ENCODE data around the gene DAAM2.

The DAAM2 gene

DNA sequence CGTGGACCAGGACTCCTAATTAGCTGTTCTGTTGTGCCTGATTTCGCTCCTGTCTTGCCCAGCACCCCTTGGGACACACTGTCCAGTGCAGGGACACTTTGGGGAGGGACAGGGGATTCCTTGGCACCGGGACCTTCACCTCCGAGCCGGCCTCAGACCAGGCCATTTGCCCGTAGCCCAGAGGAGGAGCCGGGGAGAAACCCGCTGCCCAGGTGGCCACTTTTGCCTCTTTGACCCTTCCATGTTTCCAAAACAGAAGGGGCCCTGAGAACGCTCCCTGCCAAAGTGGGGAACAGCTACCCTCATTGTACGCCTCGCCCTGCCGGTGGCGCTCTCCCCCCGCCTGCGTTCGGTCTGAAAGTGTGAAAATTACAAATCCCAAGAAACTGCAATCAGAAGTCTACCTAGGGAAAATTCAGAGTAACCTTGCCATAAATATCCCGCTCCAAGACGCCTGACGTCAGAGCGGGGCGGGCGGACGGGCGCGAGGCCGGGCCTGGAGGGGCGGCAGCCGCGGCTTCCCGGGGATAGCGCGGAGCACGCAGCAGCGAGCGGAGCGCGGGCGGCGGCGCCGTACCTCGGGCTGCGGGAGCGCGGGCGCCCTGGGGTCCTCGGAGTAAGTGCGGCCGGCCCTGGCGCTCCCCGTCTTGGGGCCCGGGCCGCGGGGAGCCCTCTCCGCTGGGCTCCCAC is at the start of gene DAAM2:
Gene DAAM2 (plus strand): TSS at position 527 of the 690 bp plus-strand sequence. CDS start 63,927 bp downstream, outside the sequence.
- no peak for DNase-seq

DNA sequence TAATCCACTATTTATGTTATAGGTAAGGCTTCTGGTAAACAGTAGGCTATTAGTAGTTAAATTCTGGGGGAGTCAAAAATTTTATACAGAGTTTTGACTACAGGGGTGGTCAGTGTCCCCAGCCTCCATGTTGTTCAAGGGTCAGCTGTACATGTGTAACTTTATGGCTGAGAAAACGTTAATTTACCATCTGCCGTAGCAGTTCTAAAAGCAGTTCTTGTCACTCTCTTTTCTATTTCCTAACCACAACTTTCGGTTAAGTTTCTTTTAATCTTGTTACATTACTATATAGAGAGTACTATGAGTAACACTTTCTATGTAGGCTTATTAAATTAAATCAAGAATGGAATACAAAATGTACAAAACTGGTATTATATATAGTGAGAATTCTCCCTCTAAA is 45.4 kb upstream of the DAAM2 start:
- DNase-seq: no peak

DNA sequence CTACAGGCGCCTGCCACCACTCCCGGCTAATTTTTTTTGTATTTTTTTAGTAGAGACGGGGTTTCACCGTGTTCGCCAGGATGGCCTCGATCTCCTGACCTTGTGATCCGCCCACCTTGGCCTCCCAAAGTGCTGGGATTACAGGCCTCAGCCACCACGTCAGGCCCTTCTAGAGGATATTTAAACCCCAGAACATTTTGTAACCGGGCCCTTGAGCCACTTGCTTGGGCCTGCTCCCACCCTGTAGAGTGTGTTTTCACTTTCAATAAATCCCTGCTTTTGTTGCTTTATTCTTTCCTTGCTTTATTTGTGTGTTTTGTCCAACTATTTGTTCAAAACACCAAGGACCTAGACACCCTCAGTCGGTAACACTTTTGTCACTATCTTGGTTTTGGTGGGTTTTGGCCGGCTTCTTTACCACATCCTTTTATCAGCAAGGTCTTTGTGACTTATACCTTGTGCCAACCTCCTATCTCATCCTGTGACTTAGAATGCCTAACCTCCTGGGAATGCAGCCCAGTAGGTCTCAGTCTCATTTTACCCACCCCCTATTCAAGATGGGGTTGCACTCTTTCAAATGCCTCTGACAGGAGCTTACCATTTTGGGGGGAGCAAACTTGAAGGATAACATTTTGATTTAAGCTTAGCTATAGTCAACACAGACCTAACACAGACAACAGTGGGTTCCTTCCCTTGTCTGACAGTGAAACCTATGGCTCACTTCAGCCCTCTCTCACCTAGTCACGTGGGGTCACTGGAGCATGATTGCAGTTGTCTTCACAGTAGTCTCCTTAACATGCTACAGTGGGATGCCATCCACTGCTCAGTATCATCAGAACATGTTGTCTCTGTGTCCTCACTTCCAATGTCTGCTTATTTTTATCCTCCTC is 39.1 kb upstream of the DAAM2 start:
- DNase-seq: no peak

DNA sequence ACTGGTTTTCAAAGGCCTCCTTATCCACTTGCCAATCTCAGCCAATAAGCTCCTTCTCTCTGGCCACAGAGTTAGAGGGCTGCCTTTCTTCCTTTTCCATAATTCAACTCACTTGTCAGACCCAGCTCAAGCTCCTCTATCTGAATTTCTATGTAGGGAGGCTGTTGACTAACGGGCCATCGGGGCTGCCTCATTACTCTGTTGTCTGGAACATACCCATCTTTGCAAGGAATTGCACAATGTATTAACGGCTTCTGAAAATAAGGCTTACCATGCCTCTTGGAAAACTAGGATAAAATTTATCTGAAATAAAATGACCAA is 38.5 kb upstream of the DAAM2 start:
- DNase-seq: no peak

DNA sequence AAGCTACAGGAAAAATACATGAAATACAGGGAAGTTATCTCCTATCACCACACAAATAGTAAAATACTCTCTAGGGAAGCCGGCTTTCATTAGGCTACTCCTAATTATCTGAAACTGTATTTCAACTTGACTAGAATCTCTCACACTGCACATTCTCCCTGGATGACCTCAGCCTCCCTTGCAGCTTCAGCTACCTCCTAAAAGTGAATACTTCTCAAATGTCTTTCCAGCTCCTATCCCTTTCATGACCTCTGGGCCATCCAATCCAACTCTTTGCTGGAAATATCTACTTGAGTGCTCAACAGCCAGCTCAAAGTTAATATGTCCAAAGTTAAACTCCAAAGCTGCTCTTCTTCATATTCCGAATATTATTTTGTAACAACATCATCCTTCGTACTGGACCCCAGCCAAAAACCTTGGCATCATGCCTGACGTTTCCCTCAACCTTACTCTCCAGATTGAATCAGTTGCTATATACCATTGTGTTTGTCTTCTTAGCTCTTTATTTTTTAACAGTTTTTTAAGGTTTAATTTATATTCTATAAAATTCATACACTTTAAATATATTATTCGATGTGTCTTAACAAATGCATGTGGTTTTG is 37.6 kb upstream of the DAAM2 start:
- DNase-seq: no peak

DNA sequence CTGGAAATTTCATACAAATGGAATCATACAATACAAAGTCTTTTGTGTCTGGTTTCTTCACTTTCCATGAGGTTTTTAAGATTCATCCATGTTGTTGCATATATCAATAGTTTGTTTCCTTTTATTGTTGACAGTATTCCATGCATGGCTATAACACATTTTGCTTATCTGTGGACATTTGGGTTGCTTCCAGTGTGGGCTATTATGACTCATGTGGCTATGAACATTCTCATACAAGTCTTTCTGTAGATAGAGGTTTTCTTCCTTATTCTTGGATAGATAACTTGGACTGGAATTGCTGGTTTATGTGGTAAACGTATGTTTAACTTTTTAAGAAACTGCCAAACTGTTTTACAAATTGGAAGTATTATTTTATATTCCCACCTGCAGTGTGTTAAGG is 36.9 kb upstream of the DAAM2 start:
- DNase-seq: no peak

DNA sequence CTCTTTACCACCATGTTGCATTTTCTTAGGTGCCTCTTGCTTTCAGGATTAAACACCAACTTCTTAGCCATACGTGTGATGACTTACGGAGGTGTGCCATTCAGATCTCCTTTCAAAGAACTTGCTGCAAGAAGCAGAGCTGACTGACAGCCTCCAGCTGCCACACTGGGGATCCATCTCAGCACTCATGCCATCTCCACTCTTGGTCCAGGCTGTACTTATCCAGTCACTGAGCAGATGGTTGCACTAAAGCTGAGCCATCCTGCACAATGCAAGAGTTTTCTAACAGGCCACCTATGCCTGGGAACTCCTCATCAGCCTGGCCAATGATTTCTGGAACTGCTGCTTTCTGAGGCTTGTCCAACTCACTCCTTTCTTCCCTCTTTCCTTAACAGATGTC is 35.6 kb upstream of the DAAM2 start:
- DNase-seq: no peak

DNA sequence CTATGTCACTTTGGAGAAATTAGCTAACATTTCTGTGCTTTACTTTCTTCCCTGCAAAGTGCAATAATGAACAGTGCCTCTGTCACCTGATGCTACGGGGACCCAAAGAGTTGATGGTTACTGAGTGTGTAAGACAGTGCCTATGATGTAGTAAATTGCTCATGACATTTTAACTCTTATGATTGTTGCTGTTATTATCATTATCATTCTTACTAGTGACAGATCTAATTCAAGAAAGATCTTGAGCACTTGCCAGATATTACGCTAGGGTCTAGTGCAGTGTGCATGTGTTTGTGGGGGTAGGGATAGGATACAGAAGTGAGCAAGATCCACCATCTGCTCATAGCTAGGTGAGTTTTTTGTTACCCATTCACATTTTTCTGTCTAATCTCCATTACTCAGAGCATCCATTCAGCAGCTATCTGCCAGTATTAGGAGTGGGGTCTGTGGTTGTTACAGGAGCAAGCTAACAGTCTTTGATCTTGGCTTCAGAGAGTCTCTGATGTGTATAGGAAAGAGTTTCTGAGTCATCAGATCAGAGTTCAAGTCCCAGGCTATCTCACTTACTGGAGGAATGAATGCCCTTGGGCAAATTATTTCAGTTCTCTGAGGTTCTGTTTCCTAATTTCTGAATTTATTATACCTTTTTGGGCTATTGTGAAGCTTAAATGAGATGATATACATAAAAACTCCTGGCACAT is 33.1 kb upstream of the DAAM2 start:
- DNase-seq: no peak

DNA sequence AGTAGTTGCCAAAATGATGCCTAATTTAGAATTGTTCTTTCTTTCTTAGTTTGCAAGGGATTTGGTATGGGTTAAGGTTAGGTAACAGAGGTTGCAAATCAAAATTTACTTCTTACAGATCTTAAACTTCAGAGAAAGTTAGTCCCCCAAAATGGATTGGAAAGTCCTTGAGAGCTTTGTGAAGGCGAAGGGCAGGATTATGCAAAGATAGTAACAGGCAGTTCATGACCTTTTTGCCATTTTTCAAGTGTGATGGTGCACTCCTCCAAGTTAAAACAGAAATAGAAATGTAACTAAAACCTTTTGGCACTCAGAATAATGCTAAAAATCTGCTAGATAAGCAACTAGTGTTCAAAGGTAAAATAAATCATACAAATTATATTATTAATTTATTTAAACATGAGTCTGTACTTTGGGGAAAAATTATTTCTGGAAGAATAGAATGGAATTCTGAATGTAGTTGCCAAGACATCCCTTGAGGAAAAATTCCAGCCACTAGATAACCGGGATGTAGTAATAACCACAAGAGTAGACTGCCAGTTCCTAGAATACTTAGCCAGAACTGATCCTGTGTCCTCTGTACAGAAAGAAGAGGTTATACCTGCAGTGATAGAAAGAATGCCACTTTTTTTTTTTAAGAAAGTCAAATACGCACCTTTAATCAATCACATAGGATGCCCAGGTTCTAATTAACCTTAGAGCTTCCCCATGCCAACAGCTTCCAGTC is 31.8 kb upstream of the DAAM2 start:
- no peak for DNase-seq

DNA sequence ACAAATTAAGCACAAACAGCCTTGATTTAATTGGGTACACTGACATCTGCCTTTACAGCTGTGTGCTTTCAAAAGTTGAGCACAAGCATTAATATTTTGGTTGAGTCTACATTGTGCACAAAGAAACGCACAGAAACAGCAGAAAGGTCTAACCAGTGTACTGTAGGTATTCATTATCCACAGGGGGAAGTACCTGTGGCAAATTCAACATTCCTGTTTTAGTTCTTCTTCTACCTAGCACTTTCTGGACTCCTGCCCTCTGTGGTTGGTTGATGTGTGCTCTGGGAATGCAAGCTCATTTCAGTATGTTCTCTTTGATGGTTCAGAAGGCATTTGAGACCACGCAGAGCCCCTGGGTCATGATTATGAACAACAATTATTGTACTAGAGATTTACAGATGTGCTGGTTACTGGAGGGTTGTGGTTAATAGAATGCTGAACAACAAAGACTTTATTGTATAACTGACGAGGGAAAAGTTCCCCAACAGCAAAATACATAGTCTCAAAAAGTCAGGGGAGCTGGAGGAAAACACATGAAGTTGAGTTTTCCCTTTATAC is 26.6 kb upstream of the DAAM2 start:
- no peak for DNase-seq

DNA sequence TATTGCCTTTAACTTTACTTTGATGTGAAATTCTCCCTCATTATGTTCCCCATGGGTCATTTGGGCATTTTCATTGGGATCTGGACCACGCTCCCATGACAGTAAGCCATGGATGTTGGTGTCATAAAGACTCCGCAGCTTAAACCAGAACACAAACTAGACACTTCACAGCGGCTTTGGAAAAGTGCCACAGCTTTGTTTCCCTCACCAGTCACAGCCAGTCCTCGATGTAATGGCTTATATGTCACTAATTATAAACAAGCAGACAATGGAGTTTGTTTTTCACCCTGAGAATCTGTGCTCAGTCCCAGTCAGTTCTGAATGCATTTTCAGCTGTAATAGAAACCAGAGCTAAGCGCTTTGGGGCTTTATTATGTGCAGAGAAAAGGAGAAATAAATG is 23.2 kb upstream of the DAAM2 start:
- no peak for DNase-seq

DNA sequence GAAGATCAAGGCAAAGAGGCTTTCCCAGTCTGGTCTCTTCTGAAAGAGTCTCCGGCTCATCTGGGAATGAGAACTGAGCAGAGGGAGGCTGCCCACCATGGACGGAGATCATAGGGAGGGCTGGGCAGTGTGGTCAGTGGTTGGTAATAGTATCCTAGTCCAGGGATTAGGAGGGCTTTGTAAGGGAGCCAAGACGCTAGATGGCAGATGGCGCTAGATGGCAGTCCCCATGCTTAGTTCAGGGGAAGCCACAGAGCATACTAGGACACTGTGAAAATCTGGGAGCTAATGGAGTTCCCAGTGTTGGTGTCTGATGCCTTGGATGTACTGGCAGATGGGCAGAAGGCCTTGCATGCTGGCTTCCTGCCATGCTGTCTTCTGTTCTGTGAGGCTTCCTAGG is 21.7 kb upstream of the DAAM2 start:
- no peak for DNase-seq

DNA sequence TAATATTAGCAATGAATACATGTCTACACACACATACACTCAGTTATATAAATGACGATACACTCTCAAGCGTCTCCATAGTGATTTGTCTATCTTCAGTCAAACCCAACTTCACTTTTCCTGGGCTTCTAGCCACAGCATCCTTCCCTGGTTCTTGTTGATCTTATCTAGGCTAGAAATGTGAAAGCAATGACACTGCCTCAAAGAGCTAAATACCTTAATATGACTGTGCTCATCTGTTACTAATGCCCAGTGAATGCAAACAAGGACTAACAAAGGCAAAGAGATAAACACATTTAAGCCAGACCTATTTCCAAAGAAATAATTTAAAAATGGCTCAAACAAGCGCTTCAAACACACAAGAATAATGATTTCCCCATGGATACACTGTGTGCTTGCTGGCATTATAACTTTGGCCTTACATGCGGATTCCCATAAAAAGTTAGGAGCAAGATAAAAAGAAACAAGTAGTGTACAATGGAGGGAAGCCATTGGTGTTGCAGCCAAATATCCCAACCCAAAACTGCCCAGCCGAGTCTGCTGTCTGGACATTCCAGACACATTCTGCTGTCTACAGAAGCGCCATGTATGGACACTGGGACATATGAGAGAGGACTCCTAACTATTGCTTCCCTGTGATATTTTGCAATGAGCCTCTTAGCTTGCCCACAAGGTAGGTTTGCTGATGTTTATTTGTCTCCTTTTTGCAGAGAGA is 19.5 kb upstream of the DAAM2 start:
- no peak for DNase-seq

DNA sequence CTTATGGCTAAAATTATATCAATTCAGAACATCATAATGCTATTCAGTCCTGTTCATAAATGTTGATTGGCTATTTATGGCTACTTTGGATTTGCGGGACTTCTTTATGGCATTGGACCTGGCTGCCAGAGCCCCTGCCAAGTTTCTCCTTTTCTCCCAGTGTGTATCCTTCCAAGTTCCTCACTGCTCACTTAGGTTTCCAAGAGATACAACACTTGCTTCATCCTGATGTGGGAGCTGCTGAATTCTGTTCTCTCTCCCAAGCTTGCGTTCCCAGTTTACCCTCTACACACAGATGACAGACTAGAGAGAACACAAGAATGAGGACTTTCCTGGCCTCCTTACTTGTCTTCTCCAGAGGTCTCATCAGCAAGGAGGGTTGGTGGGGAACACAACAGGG is 18.4 kb upstream of the DAAM2 start:
- DNase-seq: no peak

DNA sequence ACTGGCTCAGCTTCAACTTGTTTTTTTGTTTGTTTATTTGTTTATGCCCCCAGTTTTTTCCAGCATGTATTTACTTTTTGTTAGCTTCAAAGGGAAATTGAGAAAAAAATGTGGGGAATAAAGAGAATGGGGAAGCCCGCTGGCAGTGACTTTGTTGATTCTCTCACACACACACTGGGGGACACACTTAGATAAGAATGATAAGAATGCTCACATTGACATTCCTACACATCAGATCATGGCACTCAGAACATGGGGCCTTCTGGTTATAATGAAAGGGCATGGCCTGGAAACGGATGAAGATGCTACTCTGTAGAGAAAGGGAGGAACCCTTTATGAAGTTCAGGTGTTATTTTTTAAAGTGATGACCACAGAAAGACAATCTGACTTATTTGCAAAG is 15.6 kb upstream of the DAAM2 start:
- no peak for DNase-seq

DNA sequence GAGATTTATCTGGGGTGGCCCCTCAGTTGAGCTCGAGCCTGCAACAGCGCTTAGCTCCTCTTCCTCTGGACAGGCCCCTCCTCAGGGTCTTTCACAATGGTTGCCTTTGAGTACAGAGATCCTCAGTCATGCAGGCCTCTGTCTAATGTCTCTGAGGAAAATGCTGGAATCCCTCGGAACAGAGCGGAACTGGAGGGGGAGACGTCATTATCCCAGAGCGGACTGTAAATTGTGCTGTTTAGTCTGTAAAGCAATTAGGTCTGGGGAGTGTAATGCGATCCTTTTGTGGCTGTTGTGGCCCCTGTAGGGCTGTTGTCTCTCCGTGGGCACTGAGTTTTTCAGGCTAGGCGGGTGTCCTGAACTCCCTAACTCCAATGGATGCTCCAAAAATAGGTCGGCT is 15.0 kb upstream of the DAAM2 start:
- DNase-seq: no peak

DNA sequence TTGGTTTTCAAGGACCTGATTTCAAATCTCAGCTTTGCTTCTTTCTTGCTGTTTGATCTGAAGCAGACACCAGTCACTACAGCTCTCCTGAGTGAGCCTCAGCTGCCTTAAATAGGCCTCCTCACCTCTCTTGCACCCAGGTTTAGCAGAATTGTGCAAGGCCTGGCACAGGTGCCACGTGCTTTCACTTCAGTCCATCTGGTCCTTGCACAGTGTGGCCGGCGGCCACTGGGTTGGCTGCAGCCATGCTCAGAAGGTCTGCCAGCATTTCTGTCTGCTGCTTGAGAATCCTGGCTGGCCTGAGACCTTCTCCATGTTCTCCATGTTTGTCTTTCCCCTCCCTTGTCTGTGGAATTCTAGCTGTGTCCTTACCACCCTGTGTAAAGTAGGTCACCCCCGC is 14.5 kb upstream of the DAAM2 start:
- no peak for DNase-seq

DNA sequence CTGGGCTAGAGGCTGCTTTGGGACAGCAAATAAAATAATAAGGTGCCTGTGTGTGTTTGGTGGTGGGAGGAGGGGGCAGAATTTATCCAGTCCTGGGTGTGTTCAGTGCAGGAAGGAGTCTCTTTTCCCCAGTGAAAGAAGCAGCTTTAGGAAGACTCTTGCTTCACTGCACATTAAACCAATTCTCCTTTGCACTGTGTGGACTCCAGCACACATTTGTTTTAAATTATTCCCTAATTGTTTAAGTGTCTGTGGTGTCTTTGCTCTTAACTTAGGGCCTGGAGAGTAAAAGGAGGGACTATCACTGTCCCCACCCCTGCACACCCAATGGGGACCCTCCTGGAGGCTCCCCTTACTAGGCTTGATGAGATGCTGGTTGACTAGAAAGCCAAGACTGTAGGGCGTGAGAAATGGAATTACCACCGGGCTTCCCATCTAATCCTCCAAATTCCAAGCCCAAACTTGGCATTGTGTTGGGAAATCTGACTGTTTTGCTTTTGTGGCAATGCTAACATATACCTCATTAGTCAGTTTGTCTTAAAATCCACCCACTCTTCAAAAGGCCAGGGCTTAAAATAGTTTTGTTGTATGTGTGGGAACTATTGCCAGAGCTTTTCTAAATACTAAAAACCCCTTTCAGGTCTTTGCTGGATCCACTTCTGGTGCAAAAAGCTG is 13.5 kb upstream of the DAAM2 start:
- DNase-seq: no peak

DNA sequence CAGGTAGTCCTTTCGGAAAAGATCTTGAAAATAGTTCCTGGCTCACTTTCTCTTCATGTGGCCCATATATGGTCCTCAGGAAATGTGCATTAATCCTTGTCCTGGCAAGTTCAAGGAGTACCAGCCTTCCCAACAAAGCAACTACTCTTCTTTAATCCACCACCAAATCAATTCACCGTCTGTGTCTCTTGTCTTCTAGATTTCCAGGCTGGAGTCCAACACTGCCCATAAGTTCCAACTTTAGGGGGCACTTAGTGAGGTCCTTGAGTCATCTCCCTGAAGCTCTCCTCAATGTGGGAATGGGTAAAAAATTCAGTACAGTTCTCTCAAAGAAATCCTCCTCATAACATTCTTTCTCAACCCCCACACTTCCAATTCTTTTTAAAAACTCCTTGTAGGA is 6.9 kb upstream of the DAAM2 start:
- no peak for DNase-seq

DNA sequence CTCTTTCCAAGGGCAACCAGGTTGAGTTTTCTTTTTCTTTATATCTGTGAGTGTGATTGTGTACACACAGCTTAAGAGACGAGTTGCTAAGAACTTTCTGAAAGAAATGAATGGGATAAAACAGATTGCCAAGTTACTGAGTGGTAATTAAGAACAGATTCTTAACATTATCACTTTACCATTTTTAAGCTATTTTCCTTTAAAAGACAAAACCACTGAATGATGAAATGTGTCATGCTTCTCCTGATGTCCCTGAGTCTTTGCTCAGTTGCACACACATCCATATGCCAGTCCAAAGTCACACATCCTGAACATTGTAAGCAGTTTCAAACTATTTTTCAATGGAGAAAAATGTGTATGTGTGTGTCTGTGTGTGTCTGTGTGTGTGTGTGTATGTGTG is 5.5 kb upstream of the DAAM2 start:
- DNase-seq: no peak

DNA sequence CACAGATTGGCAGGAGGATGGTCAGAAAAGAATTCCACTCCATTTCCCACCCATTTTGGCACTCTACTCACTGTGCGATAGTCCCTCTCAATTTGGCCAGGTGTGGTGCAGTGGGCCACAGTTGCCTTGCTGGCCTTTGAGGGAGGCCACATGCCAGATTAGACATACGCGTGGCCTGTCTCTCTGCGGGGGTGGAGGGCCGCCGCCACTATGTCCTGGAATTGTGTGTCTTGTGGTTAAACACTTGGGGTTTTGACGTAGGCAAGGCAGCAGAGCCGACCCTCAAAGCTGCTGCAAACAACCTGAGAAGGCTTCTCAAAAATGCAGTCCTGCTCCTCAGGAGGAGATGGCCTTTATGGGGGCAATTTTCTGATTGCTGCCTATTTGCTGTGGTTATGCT is 4.9 kb upstream of the DAAM2 start:
- DNase-seq: no peak

Data from activated naive CD4-positive, alpha-beta T cell treated with Interleukin-2 at 50 U/mL for 16 hours (primary cell).